DOHH2 (cell line): ENCODE measurements around the gene LRP4.

ENCODE experiments used
- H3F3A ChIP-seq: fragments of 200-600 bp; sonication (generic), shearing (Covaris generic); 2 replicates; pipeline ENCODE4 v1.6.0; 2016; ENCODE audit warnings: antibody characterized with exemption, mild to moderate bottlenecking; ENCODE audit not compliant: control insufficient read depth, insufficient read depth
- H3K27ac ChIP-seq: fragments of 200-600 bp; sonication (generic); 2 replicates; pipeline ENCODE4 v1.5.1; 2014; ENCODE audit warnings: low read depth, mild to moderate bottlenecking, low read length, moderate library complexity
- H3K27me3 ChIP-seq: fragments of 200-600 bp; sonication (generic); 2 replicates; pipeline ENCODE4 v1.6.1; 2014; ENCODE audit warnings: mild to moderate bottlenecking, low read length, mixed read lengths; ENCODE audit not compliant: control insufficient read depth
- H3K36me3 ChIP-seq: fragments of 200-600 bp; sonication (generic); 2 replicates; pipeline ENCODE4 v1.6.1; 2014; ENCODE audit warnings: mild to moderate bottlenecking, low read length, moderate library complexity, mixed read lengths; ENCODE audit not compliant: control insufficient read depth
- H3K4me1 ChIP-seq: fragments of 200-600 bp; sonication (generic); 2 replicates; pipeline ENCODE4 v1.6.1; 2014; ENCODE audit warnings: mild to moderate bottlenecking, low read length, mixed read lengths; ENCODE audit not compliant: control insufficient read depth
- H3K4me2 ChIP-seq: fragments of 200-600 bp; sonication (generic); 2 replicates; pipeline ENCODE4 v1.6.0; 2014; ENCODE audit warnings: mild to moderate bottlenecking, low read length, moderate library complexity
- H3K4me3 ChIP-seq: fragments of 200-600 bp; sonication (generic); 2 replicates; pipeline ENCODE4 v1.5.1; 2014; ENCODE audit warnings: mild to moderate bottlenecking, low read length, mixed read lengths
- H3K79me2 ChIP-seq: fragments of 200-600 bp; sonication (generic); 2 replicates; pipeline ENCODE4 v1.6.1; 2014; ENCODE audit warnings: mild to moderate bottlenecking, low read length, mixed read lengths; ENCODE audit not compliant: control insufficient read depth
- H3K9me2 ChIP-seq: fragments of 200-600 bp; sonication (generic); replicated peaks from 2 replicates; pipeline ENCODE4 v1.6.1; 2014; ENCODE audit warnings: mild to moderate bottlenecking, low read length, mixed read lengths; ENCODE audit not compliant: control insufficient read depth
- H3K9me3 ChIP-seq: fragments of 200-600 bp; sonication (generic); 2 replicates; pipeline ENCODE4 v1.6.1; 2014; ENCODE audit warnings: antibody characterized with exemption, low read length, mixed read lengths; ENCODE audit not compliant: control insufficient read depth, insufficient read depth
- H4K20me1 ChIP-seq: fragments of 200-600 bp; sonication (generic); 2 replicates; pipeline ENCODE4 v1.6.0; 2014; ENCODE audit warnings: low read depth, mild to moderate bottlenecking, antibody characterized with exemption, low read length, moderate library complexity; ENCODE audit not compliant: control insufficient read depth, insufficient read depth
- CTCF ChIP-seq: fragments of 200-600 bp; sonication (generic); IDR thresholded peaks from one replicate; pipeline ENCODE4 v1.5.1; 2014; ENCODE audit warnings: antibody characterized with exemption, mild to moderate bottlenecking, low read depth, low read length; ENCODE audit not compliant: poor library complexity, severe bottlenecking
- EZH2phosphoT487 ChIP-seq: fragments of 200-600 bp; sonication (generic); IDR thresholded peaks from 2 replicates; pipeline ENCODE4 v1.6.1; 2017; ENCODE audit warnings: borderline replicate concordance, mild to moderate bottlenecking, antibody characterized with exemption, low read length, moderate library complexity, mixed read lengths

LRP4 gene

GRCh38 chr11:46894506-46894905 is 23.8 kb downstream of the LRP4 start:
- Histone ChIP-seq H3K9me2 (no peaks in the 10 kb centered on the region), H3K79me2 (no peaks in the 10 kb centered on the region), H3K4me3 (no peak overlapping the region), H4K20me1 (no peaks in the 10 kb centered on the region), H3K9me3 (no peaks in the 10 kb centered on the region), H3K27me3 (no peaks in the 10 kb centered on the region), H3F3A (no peaks in the 10 kb centered on the region), H3K4me1 (no peaks in the 10 kb centered on the region), H3K4me2 (no peak overlapping the region), H3K36me3 (peaks cover 10% of the 10 kb centered on the region; the same call in 1 of the 2 replicates), H3K27ac (no peak overlapping the region)
- TF ChIP-seq EZH2phosphoT487 = no peak
- TF ChIP-seq CTCF = no peak

DNA sequence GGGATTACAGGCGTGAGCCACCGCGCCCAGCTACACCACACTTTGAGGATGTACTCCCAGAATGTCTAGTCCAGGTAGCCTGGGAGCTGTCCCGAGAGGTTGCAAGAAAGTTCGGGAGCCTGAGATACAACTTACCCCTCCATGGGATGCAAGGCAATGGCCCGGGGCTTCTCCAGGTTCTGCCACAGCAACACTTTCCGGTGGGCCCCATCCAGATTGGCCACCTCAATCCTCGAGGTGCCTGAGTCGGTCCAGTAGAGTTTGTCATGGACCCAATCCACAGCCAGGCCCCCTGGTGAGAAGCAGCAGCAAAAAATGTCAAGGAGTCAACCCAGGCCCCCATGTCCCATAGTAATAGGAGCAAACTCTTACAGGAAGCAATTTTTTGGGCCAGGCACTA is 25.5 kb downstream of the LRP4 start:
- Histone ChIP-seq H3K27me3 (no peaks in the 10 kb centered on the region), H3K4me3 (no peak overlapping the region), H4K20me1 (no peaks in the 10 kb centered on the region), H3K9me2 (no peaks in the 10 kb centered on the region), H3K4me2 (no peak overlapping the region), H3K4me1 (no peaks in the 10 kb centered on the region), H3K9me3 (no peaks in the 10 kb centered on the region), H3K79me2 (no peaks in the 10 kb centered on the region), H3K27ac (no peak overlapping the region), H3F3A (no peaks in the 10 kb centered on the region), H3K36me3 (peaks cover 13% of the 10 kb centered on the region; the same call in 1 of the 2 replicates)
- TF ChIP-seq CTCF = no peak
- TF ChIP-seq EZH2phosphoT487 = no peak

DNA sequence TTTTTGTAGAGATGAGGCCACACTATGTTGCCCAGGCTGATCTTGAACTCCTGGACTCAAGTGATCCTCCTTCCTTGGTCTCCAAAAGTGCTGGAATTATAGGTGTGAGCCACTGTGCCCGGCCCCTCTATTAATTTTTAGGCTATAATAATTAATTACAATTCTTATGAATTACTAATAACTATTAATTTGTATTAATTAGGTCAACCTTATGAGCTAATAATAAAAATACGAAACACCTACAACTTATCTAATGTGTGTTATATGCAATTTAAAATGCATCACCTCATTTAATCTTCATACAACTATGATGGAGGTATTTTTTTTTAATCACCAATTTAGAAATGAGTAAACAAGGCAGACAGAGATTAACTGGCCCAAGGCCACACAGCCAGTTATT is 26.2 kb downstream of the LRP4 start:
- peaks cover 13% of the 10 kb centered on the region; the same call in 1 of the 2 replicates for H3K36me3 ChIP-seq
- no peak overlapping the region for H3K27ac ChIP-seq
- H3K27me3 ChIP-seq = no peaks in the 10 kb centered on the region
- no peaks in the 10 kb centered on the region for H3K79me2 ChIP-seq
- H4K20me1 ChIP-seq = no peaks in the 10 kb centered on the region
- H3F3A ChIP-seq = no peaks in the 10 kb centered on the region
- TF ChIP-seq CTCF = no peak
- no peak for TF ChIP-seq EZH2phosphoT487
- no peaks in the 10 kb centered on the region for H3K9me3 ChIP-seq
- H3K9me2 ChIP-seq = no peaks in the 10 kb centered on the region
- no peaks in the 10 kb centered on the region for H3K4me1 ChIP-seq
- no peak overlapping the region for H3K4me3 ChIP-seq
- H3K4me2 ChIP-seq = no peak overlapping the region
